ENCODE measurements around the gene NEK11.

DNA sequence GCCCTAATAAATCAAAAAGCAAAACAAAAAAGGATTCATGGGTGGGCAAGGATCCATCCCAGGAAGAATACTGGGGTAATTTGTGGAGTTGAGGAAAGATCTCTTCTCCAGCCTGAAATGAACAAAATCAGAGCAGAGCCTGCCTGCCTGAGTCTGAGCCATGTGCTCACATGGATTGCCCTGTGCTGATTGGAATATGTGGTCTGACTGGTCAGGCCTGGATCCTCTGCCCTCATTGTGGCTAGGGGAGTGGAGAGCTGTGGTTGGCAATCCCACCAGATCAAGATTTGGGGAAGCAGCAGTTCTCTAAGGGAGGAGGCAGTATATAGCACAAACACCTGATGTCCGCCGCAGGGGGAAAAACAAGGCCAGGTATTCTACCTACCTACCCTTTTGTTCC lies 348.1 kb downstream of the NEK11 start:
- TF ChIP-seq, protein P1, sequence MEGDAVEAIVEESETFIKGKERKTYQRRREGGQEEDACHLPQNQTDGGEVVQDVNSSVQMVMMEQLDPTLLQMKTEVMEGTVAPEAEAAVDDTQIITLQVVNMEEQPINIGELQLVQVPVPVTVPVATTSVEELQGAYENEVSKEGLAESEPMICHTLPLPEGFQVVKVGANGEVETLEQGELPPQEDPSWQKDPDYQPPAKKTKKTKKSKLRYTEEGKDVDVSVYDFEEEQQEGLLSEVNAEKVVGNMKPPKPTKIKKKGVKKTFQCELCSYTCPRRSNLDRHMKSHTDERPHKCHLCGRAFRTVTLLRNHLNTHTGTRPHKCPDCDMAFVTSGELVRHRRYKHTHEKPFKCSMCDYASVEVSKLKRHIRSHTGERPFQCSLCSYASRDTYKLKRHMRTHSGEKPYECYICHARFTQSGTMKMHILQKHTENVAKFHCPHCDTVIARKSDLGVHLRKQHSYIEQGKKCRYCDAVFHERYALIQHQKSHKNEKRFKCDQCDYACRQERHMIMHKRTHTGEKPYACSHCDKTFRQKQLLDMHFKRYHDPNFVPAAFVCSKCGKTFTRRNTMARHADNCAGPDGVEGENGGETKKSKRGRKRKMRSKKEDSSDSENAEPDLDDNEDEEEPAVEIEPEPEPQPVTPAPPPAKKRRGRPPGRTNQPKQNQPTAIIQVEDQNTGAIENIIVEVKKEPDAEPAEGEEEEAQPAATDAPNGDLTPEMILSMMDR (IDR thresholded peaks at IDR 0.05) = no peak
- no peak for TF ChIP-seq POLR2A (IDR thresholded peaks at IDR 0.05)
